Spinal cord (tissue), 10 donors: Measurements from ENCODE around the gene SLC25A21. TPM values are rescaled to one million over a fixed set of nuclear protein-coding genes. Genes with fewer than 3 reads are reported as not detected.

Source experiments
- DNase-seq, 6 donors: peaks; one replicate each; pipeline versions ENCODE4 v3.0.0 to v3.0.0-alpha.2; 2013 to 2015; ENCODE audit warnings: low spot score in 6 of 6, low read depth in 4 of 6
- H3K27ac ChIP-seq: one replicate; pipeline ENCODE4 v1.5.1; 2013; ENCODE audit warnings: low read depth, low read length, control low read depth
- H3K27me3 ChIP-seq: one replicate; pipeline ENCODE4 v1.6.1; 2013; ENCODE audit warnings: low read length; ENCODE audit not compliant: control insufficient read depth, insufficient read depth
- H3K36me3 ChIP-seq: one replicate; pipeline ENCODE4 v1.6.1; 2013; ENCODE audit warnings: low read length; ENCODE audit not compliant: control insufficient read depth, insufficient read depth
- H3K4me1 ChIP-seq: one replicate; pipeline ENCODE4 v1.6.1; 2013; ENCODE audit warnings: low read length; ENCODE audit not compliant: control insufficient read depth, insufficient read depth
- H3K4me3 ChIP-seq: one replicate; pipeline ENCODE4 v1.5.1; 2013; ENCODE audit warnings: low read depth, low read length, control low read depth
- H3K9me3 ChIP-seq: one replicate; pipeline ENCODE4 v1.6.1; 2013; ENCODE audit warnings: low read length; ENCODE audit not compliant: control insufficient read depth, insufficient read depth
- WGBS: methylation state at CpG from one replicate; pipeline ENCODE4 v1.1.5; 2013; ENCODE audit warnings: missing lambda C conversion rate; ENCODE audit not compliant: insufficient coverage; 5-methylcytosine and 5-hydroxymethylcytosine counted together
- polyA plus RNA-seq, 2 donors: library from polyadenylated mRNA; unstranded; fragments of 120-200 nt; gene quantifications; one replicate each; pipeline ENCODE4 v1.2.1, GENCODE V29; 2013; ENCODE audit not compliant: insufficient read length in 2 of 2
- total RNA-seq, 2 donors: library from RNA; depleted of rRNA in 1 of 2; stranded (reverse); fragments of 120-200 nt in 1 of 2; fragments of >200 nt in 1 of 2; gene quantifications; one replicate each; pipeline versions ENCODE4 v1.2.3 to v1.2.4, GENCODE V29; 2013 to 2014
- donor health status: healthy.

Gene SLC25A21
- total and polyA plus RNA-seq, 4 donors: 0.99 to 4.5 (median 2.4) TPM

DNA sequence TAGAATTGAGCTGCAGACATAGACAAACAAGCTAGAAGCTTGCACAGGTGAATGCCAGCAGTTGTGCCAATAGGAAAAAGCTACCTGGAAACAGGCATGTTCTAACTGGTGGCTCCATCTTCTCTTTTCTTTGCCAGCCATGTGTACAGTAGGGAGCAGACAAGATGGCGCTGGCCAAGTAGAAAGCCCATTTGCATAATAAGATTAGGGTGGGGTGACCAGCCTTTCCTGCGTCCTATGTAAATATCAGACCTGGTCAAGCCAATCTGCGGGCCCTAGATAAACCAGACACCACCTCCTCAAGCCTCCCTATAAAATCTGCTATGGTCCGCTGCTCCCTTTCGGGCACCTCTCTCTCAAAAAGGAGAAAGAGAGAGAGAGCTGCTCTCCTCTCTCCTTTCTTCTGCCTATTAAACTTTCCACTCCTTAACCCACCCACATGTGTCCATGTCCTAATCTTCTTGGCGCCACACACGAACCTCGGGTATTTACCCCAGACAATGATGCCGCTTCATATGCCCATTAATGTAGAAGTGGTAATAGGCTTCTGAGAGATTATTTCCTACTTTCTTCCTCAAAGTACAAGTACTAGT lies 201.0 kb downstream of the SLC25A21 start:
- no peaks in the 10 kb centered on the region for H3K27me3 ChIP-seq
- H3K4me1 ChIP-seq: no peaks in the 10 kb centered on the region
- H3K36me3 ChIP-seq: no peaks in the 10 kb centered on the region
- H3K9me3 ChIP-seq: no peaks in the 10 kb centered on the region
- DNase-seq: no peak
- H3K4me3 ChIP-seq: no peak overlapping the region
- WGBS: 88% methylated on average over 4 of the region's 9 CpGs
- no peak overlapping the region for H3K27ac ChIP-seq

GRCh38 chr14:36967892-36968555 lies 204.4 kb downstream of the SLC25A21 start:
- 39% methylated on average over 4 of the region's 9 CpGs for WGBS

GRCh38 chr14:36955967-36956366 lies 216.4 kb downstream of the SLC25A21 start:
- H3K27me3 ChIP-seq: peaks cover 3% of the 10 kb centered on the region
- H3K36me3 ChIP-seq: no peaks in the 10 kb centered on the region
- no peak overlapping the region for H3K4me3 ChIP-seq
- H3K4me1 ChIP-seq: no peaks in the 10 kb centered on the region
- no peak for DNase-seq
- no peak overlapping the region for H3K27ac ChIP-seq
- no peaks in the 10 kb centered on the region for H3K9me3 ChIP-seq
- WGBS: no CpG with 5 or more reads among the region's 7 CpGs

More at GRCh38 chr14:36967892-36968555, 204.4 kb downstream of the SLC25A21 start:
- Histone ChIP-seq H3K27ac (no peak overlapping the region), H3K4me3 (no peak overlapping the region), H3K36me3 (no peaks in the 10 kb centered on the region), H3K9me3 (no peaks in the 10 kb centered on the region), H3K4me1 (no peaks in the 10 kb centered on the region), H3K27me3 (no peaks in the 10 kb centered on the region)
- peak in 1 of 6 donors; percentile 32 for DNase-seq

DNA sequence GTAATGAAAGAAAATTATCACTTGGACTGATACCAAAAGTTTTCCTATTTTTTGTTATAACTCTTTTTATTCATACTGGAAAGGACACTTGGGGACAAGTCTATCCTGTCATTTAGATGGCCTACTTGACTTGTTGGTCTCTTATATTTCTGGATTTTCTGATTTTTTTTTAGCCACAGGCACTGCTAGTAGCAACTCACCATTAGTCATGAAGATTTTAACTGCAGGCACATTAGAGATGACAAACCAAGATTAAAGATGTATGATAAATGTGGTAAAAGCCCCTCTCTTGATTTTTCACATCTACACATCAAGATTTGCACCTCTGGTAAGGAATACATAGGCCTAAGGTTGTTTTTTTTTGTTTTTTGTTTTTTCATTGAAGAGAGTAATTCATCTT lies 217.0 kb downstream of the SLC25A21 start:
- H3K4me3 ChIP-seq: no peak overlapping the region
- no peaks in the 10 kb centered on the region for H3K36me3 ChIP-seq
- no peaks in the 10 kb centered on the region for H3K4me1 ChIP-seq
- peaks cover 3% of the 10 kb centered on the region for H3K27me3 ChIP-seq
- no peak overlapping the region for H3K27ac ChIP-seq
- DNase-seq: no peak
- no peaks in the 10 kb centered on the region for H3K9me3 ChIP-seq

DNA sequence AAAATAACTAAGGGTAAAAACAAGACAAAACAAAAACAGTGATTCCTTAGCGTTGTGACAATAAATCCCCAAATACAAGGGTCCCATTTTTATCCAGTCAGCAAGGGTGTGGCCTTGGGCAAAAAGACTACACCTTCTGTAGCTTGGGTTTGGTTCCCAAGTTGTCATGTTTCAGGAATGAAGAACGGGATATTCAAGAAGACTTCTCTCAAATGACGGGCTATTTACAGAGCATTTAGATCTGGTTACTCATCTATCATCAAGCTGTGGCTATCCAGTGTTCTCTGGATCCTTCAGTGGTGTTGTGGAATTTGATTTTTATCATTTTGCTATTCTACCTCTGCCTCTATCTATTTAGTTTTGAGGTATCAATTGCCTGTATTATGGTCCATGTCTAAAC lies 219.7 kb downstream of the SLC25A21 start:
- no peak overlapping the region for H3K27ac ChIP-seq
- no CpG with 5 or more reads among the region's 3 CpGs for WGBS
- no peaks in the 10 kb centered on the region for H3K4me1 ChIP-seq
- H3K9me3 ChIP-seq: no peaks in the 10 kb centered on the region
- no peak overlapping the region for H3K4me3 ChIP-seq
- no peaks in the 10 kb centered on the region for H3K36me3 ChIP-seq
- DNase-seq: no peak
- peaks cover 3% of the 10 kb centered on the region for H3K27me3 ChIP-seq

DNA sequence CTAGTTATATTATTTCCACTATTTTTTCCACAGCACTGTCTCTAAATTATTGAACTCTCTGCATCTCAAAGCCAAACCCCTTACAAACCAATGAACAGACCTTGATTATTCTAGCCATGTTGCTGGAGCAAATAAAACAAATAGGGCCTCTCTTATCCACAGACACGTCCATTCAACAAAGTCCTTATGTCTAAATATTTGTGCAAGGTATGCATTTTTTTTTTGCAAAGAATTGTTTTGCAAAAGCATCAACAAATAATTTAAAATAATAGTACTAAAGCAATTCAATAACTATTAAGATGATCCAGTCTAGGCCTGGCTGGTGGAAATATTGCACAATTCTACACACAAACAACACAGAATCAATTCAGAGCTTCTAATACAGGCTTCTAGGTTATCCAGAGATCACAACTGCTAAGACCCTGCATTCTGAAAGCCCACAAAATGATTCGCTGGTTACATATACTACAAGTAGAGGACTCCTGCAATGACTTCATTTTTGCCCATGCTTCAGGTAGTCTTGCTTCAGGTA lies 221.0 kb downstream of the SLC25A21 start:
- H3K9me3 ChIP-seq: no peaks in the 10 kb centered on the region
- no peak overlapping the region for H3K4me3 ChIP-seq
- H3K27me3 ChIP-seq: peaks cover 3% of the 10 kb centered on the region
- no peak overlapping the region for H3K27ac ChIP-seq
- no peaks in the 10 kb centered on the region for H3K36me3 ChIP-seq
- no peaks in the 10 kb centered on the region for H3K4me1 ChIP-seq
- DNase-seq: no peak
- WGBS: no CpG with 5 or more reads among the region's 2 CpGs

- no peaks in the 10 kb centered on the region for H3K36me3 ChIP-seq
- no peak overlapping the region for H3K27ac ChIP-seq
- WGBS: 92% methylated on average over 1 of the region's 1 CpG
- H3K9me3 ChIP-seq: no peaks in the 10 kb centered on the region
- no peak for DNase-seq
- no peaks in the 10 kb centered on the region for H3K4me1 ChIP-seq
- peaks cover 3% of the 10 kb centered on the region for H3K27me3 ChIP-seq
- H3K4me3 ChIP-seq: no peak overlapping the region
Measured at GRCh38 chr14:36950812-36951211, 221.6 kb downstream of the SLC25A21 start.

- Histone ChIP-seq H3K4me1 (no peaks in the 10 kb centered on the region), H3K27ac (no peak overlapping the region), H3K4me3 (no peak overlapping the region), H3K27me3 (peaks cover 3% of the 10 kb centered on the region), H3K9me3 (no peaks in the 10 kb centered on the region), H3K36me3 (no peaks in the 10 kb centered on the region)
- WGBS: no CpG with 5 or more reads among the region's 2 CpGs
- DNase-seq: no peak
Measured at GRCh38 chr14:36949371-36949770, 223.0 kb downstream of the SLC25A21 start.

DNA sequence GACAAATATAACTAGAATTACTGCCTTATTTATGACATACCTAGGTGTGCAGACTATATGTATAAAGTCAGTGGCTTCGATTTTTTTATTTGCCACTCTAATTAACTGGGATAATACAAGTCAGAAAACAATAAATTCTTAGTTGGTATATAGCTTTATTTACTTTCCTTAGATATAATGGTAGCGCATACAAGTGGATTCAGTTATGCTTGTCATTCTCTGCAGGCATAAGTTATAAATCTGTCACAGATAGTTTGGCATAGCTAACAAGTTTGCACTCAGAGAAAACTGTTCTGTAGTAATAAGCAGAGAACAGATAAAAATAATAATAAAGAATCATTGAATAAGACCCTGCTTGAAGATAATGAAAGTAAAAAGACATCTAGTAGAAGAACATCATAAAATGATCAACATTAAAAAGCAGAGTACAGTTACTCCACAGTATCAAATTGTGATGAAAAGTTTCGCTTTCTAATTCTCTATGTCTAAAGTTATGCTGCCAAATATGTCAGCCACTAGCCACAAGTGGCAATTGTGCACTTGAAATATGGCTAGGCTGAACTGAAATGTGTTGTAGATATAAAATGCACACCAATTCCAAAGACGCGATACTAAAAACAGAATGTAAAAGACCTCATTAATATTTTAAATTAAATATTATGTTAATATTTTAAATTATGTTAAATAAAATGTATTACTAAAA lies 224.1 kb downstream of the SLC25A21 start:
- no peaks in the 10 kb centered on the region for H3K9me3 ChIP-seq
- H3K4me3 ChIP-seq: no peak overlapping the region
- DNase-seq: no peak
- no peak overlapping the region for H3K27ac ChIP-seq
- H3K36me3 ChIP-seq: no peaks in the 10 kb centered on the region
- WGBS: no CpG with 5 or more reads among the region's 5 CpGs
- no peaks in the 10 kb centered on the region for H3K4me1 ChIP-seq
- peaks cover 3% of the 10 kb centered on the region for H3K27me3 ChIP-seq
